Suprapubic skin (tissue), 4 donors: ENCODE results near the gene TOR1B. TPM values are rescaled to one million over a fixed set of nuclear protein-coding genes. Genes with fewer than 3 reads are reported as not detected.

Experiments
- DNase-seq, 2 donors: peaks; one replicate each; pipeline ENCODE4 v3.0.0-alpha.2; 2019; ENCODE audit warnings: low spot score in 2 of 2
- H3K27ac ChIP-seq: fragments of 200-600 bp; sonication (generic); one replicate; pipeline ENCODE4 v1.5.1; 2019
- H3K27me3 ChIP-seq: fragments of 200-600 bp; sonication (generic); one replicate; pipeline ENCODE4 v1.5.1; 2019
- H3K36me3 ChIP-seq: fragments of 200-600 bp; sonication (generic); one replicate; pipeline ENCODE4 v1.5.1; 2019
- H3K4me1 ChIP-seq: fragments of 200-600 bp; sonication (generic); one replicate; pipeline ENCODE4 v1.5.1; 2019
- H3K4me3 ChIP-seq: fragments of 200-600 bp; sonication (generic); one replicate; pipeline ENCODE4 v1.5.1; 2019; ENCODE audit warnings: mild to moderate bottlenecking
- H3K9me3 ChIP-seq: fragments of 200-600 bp; sonication (generic); one replicate; pipeline ENCODE4 v1.5.1; 2019
- CTCF ChIP-seq, 2 donors: fragments of 200-600 bp in 1 of 2; fragments of 450-650 bp in 1 of 2; sonication (generic) in 1 of 2; IDR thresholded peaks; one replicate each; pipeline ENCODE4 v1.5.1; 2016 to 2019; ENCODE audit warnings: antibody characterized with exemption in 2 of 2, mild to moderate bottlenecking in 1 of 2, moderate library complexity in 1 of 2
- EP300 ChIP-seq: sonication (generic); formaldehyde crosslinking; IDR thresholded peaks from one replicate; pipeline ENCODE4 v1.6.1; 2017; ENCODE audit warnings: antibody characterized with exemption
- POLR2A ChIP-seq, 2 donors: fragments of 450-650 bp; IDR thresholded peaks; one replicate each; pipeline ENCODE4 v1.6.1; 2017; ENCODE audit warnings: antibody characterized with exemption in 2 of 2, mild to moderate bottlenecking in 2 of 2, moderate library complexity in 2 of 2
- POLR2AphosphoS5 ChIP-seq, 3 donors: sonication (generic); formaldehyde crosslinking; IDR thresholded peaks; one replicate each; pipeline ENCODE4 v1.6.1; 2017; ENCODE audit warnings: antibody characterized with exemption in 3 of 3
- WGBS: methylation state at CpG from one replicate; pipeline ENCODE4 v1.1.5; 2018; 5-methylcytosine and 5-hydroxymethylcytosine counted together
- total RNA-seq, 4 donors: library from RNA; depleted of rRNA; stranded (reverse); fragments of >200 nt; gene quantifications; one replicate each; pipeline ENCODE4 v1.1.0, GENCODE V29; 2016

The TOR1B gene
- total RNA-seq, 4 donors from 2014 or later: 18.0 to 24.5 (median 20.8) TPM

GRCh38 chr9:129812385-129812784 is 9.4 kb downstream of the TOR1B start:
- Histone ChIP-seq H3K9me3 (no peaks in the 10 kb centered on the region), H3K4me1 (no peaks in the 10 kb centered on the region), H3K27me3 (no peaks in the 10 kb centered on the region), H3K36me3 (peaks cover 73% of the 10 kb centered on the region), H3K4me3 (no peak overlapping the region), H3K27ac (no peak overlapping the region)
- TF ChIP-seq POLR2AphosphoS5 (IDR thresholded peaks at IDR 0.05) (no peak), EP300 (no peak), CTCF (IDR thresholded peaks at IDR 0.05) (no peak)
- DNase-seq: no peak
- 84% methylated on average over 7 of the region's 9 CpGs for WGBS

DNA sequence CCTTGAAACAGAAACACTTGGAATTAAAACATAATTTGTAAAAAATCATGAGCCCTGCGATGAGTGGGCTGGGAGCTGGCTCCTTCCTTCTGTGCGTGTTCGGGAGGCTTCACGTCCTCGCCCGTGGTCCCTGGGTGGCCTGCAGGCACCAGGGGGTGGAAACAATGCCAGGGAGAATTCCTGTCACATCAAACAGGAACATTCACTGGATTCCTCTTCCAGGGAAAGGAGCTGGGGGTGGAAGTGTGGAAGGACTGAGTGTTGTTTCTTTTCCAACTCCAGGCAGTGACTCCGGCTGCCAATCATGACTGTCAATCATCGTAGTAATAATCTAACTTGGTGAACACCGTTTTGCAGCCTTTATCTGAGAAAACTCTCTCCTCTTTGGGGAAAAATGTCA is 10.7 kb downstream of the TOR1B start:
- no peak for DNase-seq
- 80% methylated on average over 9 of the region's 9 CpGs for WGBS
- no peak overlapping the region for H3K27ac ChIP-seq
- H3K4me3 ChIP-seq: no peak overlapping the region
- H3K9me3 ChIP-seq: no peaks in the 10 kb centered on the region
- no peaks in the 10 kb centered on the region for H3K4me1 ChIP-seq
- no peak for TF ChIP-seq POLR2A (IDR thresholded peaks at IDR 0.05)
- TF ChIP-seq CTCF (IDR thresholded peaks at IDR 0.05): no peak
- no peak for TF ChIP-seq POLR2AphosphoS5 (IDR thresholded peaks at IDR 0.05)
- no peak for TF ChIP-seq EP300
- no peaks in the 10 kb centered on the region for H3K27me3 ChIP-seq
- H3K36me3 ChIP-seq: peaks cover 80% of the 10 kb centered on the region

- TF ChIP-seq POLR2A (IDR thresholded peaks at IDR 0.05) (no peak), POLR2AphosphoS5 (IDR thresholded peaks at IDR 0.05) (no peak), EP300 (no peak), CTCF (IDR thresholded peaks at IDR 0.05) (no peak)
- 82% methylated on average over 17 of the region's 17 CpGs for WGBS
- Histone ChIP-seq H3K27ac (no peak overlapping the region), H3K4me1 (no peaks in the 10 kb centered on the region), H3K9me3 (no peaks in the 10 kb centered on the region), H3K27me3 (no peaks in the 10 kb centered on the region), H3K4me3 (no peak overlapping the region), H3K36me3 (peaks cover 79% of the 10 kb centered on the region)
- no peak for DNase-seq
Measured at GRCh38 chr9:129814432-129815223, 11.6 kb downstream of the TOR1B start.

DNA sequence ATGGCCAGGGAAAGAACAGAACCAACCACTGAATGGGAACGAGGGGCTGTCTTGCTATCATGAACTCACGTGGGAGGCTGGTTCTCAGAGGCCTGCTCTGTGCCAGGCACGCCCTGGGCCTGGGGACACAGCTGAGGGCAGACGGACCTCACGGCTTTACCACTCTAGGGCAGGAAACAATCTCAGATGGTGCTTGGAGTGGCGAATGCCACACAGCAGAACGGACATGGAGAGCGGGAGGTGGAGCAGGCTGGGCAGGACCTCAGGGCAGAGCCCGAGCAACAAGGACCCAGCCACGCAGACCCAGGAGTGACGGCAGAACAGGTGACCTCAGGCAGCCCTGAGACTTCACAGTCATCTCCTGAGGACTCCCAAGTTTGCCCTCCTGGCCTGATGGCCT is 12.3 kb downstream of the TOR1B start:
- H3K36me3 ChIP-seq: peaks cover 78% of the 10 kb centered on the region
- no peaks in the 10 kb centered on the region for H3K27me3 ChIP-seq
- no peak overlapping the region for H3K4me3 ChIP-seq
- WGBS: 95% methylated on average over 7 of the region's 11 CpGs
- DNase-seq: no peak
- no peak for TF ChIP-seq POLR2A (IDR thresholded peaks at IDR 0.05)
- TF ChIP-seq CTCF (IDR thresholded peaks at IDR 0.05): no peak
- no peak for TF ChIP-seq EP300
- no peak for TF ChIP-seq POLR2AphosphoS5 (IDR thresholded peaks at IDR 0.05)
- no peaks in the 10 kb centered on the region for H3K9me3 ChIP-seq
- H3K4me1 ChIP-seq: no peaks in the 10 kb centered on the region
- no peak overlapping the region for H3K27ac ChIP-seq

- H3K4me1 ChIP-seq: no peaks in the 10 kb centered on the region
- WGBS: 83% methylated on average over 14 of the region's 14 CpGs
- H3K27ac ChIP-seq: no peak overlapping the region
- H3K9me3 ChIP-seq: no peaks in the 10 kb centered on the region
- peaks cover 87% of the 10 kb centered on the region for H3K36me3 ChIP-seq
- TF ChIP-seq CTCF (IDR thresholded peaks at IDR 0.05) (no peak), POLR2A (IDR thresholded peaks at IDR 0.05) (no peak), EP300 (no peak), POLR2AphosphoS5 (IDR thresholded peaks at IDR 0.05) (no peak)
- no peak for DNase-seq
- H3K4me3 ChIP-seq: no peak overlapping the region
- no peaks in the 10 kb centered on the region for H3K27me3 ChIP-seq
Measured at GRCh38 chr9:129816501-129817435, 13.8 kb downstream of the TOR1B start.
